ENCODE measurements around the gene CAMTA1.

CAMTA1 gene

DNA sequence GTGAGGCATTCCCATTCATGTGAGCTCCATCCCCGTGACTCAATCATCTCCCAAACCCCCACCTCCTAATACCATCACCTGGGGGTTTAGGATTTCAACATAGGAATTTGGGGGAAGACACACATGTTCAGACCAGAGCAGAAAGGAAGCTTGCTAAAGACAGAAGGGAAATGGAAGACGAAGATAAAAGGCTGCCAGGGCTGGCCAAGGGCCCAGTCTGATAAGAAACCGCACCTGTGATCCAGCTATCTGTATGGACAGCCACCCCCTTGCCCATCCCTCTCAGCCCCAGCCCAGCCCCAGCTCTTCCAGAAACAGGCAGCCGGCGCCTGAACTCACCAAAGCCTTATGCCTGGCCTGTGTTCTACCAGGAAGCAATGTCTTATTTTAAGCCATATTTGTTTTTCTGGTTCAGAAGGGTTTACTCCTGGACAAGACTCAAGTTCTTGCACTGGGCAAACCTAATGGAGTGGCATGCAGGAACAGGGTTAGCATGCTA, 787.4 kb downstream of the CAMTA1 start:
- no peak for DNase-seq (ENCODE audit: low read depth in 2 of 3, low spot score in 1 of 3)

DNA sequence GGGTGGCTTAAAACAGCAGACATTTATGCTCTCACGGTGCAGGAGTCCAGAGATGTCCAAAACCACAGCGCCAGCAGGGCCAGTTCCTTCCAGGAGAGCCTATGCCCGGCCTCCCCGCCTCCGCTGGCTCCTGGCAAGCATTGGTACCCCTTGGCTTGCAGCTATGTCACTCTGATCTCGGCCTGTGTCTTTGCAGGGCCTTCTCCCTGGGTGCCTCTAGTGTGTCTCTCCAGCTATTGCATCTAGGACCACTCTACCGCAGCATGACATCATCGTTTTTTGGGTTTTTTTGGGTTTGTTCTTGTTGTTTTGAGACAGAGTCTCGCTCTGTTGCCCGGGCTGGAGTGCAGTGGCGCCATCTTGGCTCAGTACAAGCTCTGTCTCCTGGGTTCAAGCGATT, 788.2 kb downstream of the CAMTA1 start:
- DNase-seq (ENCODE audit: low read depth in 2 of 3, low spot score in 1 of 3): no peak

DNA sequence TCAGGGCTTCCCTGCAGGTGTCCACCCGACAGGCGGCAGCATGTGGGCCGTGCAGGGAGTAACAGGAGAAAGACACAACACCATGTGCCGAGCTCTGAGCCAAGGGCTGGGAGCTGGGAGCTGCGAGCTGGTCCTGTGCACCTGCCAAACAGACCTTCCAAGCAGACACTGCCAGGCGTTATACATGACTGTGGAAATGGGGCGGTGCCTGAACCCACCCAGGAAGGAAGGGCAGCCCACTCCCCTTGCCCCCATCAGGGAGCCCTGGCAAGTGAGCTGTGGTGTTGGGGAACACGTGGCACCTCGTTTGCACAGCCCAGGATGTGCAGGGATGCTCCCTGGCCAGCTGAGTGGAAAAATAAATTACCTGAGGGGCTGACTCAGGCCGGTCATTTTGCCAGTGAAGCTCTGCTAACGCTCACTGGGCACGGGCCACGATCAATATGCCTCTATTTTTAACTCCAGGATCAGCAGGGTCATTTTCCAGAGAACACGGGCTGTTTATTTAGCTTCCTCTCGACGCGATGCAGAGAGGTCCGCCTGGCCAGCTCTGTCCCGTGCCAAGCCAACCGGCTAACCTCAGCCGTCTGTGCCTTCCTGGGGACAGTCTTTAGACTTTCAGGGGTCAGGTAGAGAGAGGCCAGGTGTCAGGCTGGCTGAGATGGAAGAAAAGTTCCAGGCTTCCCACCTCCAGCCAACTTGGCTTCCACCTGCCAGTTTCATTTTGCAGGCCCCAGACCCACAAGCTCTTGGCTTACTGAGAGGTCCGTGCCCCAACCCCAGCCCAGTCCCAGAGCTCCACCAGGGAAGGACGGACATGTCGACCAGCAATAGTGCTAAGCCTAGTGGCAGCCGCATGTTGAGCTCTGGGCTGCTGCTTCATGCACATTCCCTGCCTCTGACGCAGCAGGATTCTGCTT, 789.1 kb downstream of the CAMTA1 start:
- DNase-seq (ENCODE audit: low read depth in 2 of 3, low spot score in 1 of 3): no peak

DNA sequence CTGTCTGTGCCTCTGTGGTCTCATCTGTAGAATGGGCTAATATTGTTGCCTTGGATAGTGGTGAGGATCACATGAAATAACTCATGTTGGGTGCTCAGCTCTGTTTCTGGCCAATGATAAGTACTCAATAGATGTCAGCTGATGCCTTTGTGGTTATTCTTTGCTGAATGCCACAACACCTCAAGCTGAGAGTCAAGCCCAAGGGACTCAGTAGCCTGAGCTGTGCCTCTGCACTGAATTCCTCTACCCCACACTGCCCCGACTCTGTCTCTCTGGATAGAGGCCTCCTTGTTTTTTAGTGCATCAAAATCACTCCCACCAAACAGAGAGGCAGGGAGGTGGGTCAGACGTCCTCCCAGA, 789.8 kb downstream of the CAMTA1 start:
- DNase-seq (ENCODE audit: low read depth in 2 of 3, low spot score in 1 of 3): no peak

DNA sequence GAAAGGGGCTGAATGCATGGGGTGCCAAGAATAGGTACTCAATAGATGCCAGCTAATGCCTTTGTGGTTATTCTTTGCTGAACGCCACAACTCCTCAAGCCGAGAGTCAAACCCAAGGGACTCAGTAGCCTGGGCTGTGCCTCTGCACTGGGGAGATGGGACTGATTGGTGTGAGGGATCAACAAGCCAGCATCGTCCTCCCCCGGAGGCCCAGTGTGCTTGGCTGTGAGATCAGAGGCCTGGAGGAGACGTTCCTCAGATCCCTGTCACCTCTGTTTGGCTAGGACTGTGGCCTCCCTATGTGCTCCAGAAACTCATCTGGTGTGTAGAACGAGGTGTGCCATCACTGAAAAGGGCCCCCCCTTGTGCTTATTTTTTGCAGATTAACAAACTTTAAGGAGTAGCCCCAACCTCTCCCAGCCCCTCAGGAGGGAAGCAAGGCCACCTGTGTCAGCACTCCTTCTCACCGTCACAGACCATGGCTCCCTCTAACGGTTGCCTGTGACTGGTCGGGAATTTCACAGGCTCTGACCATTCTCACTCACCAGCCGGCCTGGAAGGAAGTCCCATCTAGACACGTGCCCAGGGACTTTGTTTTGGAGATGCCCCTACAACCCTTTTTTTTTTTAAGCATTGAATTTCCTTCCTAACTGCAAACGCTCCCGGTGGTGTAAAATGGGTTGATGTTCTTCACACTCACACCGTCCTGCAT, 791.8 kb downstream of the CAMTA1 start:
- DNase-seq (ENCODE audit: low read depth in 2 of 3, low spot score in 1 of 3): no peak

DNA sequence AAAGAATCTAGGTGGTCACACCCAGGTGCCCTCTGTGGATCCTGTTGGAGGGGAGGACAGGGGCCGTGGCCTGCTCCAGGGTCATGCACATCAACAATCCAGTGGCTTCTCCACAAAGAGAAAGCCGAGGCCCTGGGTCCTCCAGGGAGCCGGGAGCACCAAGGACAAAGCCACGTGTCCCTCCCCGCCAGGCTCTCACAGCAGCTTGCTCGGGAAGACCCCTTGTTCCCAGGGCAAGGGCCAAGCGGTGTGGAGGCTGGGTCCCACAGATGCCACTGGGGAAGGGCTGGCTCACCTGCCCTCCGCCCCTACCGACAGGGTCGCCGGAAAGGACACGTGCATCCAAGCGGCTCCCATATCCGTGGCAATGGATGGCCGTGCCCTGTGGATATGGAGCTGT, 793.0 kb downstream of the CAMTA1 start:
- DNase-seq (ENCODE audit: low read depth in 2 of 3, low spot score in 1 of 3): no peak

DNA sequence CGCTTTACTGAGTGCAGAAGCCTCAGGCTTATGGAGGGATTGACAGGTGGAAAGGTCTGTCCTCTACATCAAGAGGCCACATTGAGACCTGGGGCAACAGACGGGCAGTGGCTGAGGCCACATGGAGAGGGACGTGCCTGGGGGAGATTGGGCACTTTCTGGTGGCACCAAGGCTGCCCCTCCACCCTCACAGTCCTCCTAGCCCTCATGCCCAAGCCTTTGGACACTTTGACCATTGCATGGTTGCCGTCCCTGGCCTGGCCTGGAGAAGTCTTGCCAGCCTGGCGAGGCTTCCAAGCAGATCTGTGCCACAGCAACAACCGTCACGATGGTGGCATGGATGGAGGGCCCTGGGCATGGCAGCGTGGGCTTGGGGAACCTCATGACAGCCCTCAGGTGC, 793.8 kb downstream of the CAMTA1 start:
- DNase-seq (ENCODE audit: low read depth in 2 of 3, low spot score in 1 of 3): no peak

DNA sequence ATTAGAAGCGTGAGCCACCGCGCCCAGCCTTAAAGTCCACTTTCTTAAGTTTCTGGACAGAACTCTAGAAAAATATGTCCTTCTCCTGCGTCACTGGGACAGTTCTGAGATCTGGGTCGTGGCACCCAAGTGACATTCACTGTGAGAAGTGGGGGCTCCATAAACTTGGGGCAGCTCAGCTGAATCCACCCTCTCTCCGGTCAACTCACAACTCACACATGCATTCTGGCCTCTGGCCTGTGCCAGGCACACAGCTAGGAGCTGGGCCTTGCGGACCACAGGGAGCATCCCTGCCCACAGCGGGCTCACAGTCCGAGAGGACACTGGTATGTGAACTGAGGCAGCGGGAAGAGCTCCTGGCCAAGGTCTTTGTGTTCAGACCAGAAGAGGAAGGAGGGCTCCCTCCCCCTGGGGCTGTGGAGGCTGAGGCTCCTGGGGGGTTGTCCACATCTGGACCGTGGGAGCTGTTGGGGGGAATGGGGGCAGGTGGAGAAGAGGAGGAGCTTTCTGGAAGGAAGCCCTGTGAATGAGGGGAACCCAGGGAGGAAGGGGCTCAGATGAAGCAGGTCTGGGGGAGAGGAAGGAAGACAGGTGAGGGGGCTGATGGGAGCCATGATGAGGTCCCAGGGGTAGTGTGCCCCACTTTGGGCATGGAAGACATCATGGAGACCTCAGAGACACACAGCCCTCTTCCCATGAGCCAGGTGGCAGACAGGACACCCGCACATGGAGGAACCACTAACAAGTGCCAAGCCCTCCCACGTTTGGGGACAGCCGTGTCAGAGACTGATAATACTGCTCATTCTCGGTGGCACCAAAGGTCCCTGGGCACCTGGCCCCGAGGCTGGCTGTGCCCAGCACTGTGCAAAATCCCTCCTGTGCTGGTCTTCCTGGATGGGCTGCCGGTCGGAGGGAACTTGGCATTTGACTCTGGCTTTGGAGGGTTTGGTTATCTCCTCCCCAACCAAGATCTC, 794.9 kb downstream of the CAMTA1 start:
- no peak for DNase-seq (ENCODE audit: low read depth in 2 of 3, low spot score in 1 of 3)

DNA sequence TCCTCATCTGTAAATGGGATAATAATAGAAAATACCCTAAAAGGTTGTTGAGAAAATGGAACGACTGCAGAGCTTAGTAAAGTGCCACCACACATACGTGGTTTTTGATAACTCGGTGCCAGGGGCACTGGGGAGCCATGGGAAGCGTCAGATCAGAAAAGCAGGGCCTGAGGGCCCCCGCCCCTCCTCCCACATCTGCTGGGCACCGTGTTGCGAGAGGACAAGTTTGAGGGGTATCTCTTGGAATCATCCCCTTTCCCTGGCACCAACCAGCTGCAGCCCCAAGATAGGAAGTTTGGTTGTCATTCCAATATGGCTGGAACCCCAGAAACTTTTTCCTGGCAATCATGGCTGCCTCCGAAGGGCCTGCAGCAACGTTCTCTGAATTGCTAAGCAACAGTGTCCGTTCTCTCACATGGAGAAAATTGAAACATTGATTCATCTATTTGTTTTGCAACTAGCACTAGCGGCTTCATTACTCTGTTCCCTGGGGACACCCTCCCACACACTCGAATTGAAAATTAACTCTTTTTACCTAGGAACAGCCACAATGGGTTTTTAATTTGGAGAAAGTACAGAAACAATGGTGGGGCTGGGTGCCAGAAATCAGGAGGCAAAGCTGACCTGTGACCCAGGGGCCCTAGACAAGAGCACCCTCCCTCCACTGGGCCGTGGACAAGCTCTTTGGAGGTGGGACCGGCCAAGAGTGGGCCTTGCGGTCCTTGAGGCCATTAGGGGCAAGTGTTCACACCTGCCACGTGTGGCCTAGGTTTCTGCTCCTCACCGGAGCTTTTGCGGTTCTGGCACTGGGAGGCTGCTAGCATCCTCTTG, 795.9 kb downstream of the CAMTA1 start:
- no peak for DNase-seq (ENCODE audit: low read depth in 2 of 3, low spot score in 1 of 3)

DNA sequence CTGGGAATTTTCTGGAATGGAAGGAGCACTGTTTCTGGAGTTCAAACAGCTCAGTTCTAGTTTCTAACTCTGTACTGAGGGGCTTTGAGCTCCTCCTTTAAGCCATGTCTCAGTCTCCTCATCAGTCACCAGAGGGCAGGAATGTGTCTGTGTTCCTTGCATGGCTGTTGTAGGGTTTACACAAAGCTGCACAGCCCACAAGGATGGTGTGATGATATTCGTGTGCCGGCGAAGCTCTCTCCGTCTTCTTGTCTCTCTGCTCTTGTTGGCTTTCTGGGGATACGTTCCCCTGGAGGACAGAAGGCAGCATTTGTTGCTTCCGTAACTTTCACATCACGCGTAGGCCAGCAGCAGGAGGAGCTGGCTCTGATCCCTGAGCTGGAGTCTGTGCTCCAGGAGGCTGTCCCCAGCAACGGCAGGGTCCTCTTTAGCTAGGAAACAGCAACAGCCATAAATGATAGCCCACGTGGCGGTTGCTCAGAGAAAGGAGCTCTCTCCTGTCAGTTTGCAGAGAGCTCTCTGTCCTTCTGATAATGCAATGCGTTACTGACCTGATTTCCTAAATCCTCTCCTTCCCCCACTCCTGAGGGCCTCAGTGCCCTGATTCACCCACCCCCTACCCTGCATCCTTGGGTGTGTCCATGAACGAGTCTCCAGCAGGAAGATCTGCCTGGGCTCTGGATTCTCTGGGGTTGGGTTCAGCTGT, 796.7 kb downstream of the CAMTA1 start:
- DNase-seq (ENCODE audit: low read depth in 2 of 3, low spot score in 1 of 3): no peak

DNA sequence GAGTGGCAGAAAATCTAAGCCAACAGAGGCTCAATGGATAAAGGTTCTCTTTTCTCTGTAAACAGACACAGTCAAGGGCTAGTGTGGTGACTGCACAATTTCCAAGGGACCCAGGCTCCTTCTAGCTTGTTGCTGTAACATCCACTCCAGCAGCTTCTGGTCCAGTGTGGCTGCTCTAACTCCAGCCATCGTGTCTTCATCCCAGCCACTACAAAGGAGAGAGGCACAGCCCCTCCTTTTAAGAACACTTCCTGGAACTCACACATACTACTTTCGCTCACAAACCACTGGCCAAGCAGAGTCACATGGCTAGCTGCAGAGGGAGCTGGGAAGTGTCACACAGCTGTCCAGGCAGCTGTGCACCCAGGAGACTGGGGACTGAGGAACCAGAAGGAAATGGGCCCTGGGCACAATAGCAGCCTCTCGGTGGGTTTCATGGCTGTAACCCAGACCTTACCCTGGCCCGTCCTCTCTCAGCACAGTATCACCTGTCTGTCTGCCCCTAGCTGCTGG, 797.3 kb downstream of the CAMTA1 start:
- DNase-seq (ENCODE audit: low read depth in 2 of 3, low spot score in 1 of 3): no peak

DNA sequence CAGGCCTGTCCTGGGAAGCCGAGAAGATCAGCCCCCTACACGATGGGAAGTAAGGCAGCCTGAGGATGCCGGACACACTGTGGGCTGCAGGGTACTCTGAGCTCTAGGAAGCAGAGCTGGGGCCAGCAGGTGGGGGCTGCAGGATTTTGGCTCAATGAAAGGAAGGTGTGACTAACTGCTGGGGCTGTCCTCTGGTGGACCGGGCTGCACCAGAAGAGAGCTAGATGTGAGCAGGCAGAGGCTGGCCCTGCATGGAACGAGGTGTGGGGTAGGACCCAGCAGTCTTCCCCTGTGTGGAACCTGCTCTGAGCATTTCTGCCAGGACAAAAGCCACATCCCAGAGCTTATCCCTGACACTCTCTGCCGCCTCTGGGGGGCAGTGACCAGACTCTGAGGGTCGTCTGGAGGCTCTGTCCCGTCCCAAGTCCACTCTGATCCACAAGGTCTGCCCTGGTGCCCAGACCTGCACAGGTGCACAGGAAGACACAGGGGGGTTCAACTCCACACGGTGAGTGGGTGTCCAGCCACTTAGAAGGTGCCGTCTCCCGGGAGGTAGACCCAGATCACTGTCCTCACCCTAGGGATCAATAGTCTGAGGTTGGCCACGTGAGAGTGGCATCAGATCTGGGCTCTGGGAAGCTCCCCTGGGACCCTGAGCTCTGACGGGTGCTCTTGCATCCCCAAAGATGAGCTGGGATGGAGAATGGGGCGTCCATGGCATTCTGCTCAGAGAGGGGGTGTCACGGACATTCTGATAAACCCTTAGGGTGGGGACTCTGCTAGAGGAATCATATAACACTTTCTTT, 798.2 kb downstream of the CAMTA1 start:
- DNase-seq (ENCODE audit: low read depth in 2 of 3, low spot score in 1 of 3): no peak

DNA sequence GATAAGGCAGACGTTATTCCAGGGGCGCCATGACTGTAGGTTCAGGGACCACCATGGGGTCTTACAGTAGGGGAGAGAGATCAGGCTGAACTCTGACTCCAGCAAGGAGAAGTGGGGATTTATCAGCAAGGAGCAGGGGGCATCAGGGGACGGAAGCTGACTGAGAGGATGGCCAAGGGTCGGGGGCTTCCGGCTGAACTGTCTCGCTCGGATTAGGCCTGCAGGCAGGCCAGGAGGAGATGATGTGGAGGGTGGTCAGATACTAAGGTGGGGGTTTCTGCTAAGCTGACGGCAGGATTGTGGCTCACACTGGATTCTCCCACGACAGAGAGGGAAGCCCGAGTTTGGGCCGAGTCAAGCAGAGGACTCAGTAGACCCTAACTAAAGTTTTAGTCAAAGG, 798.9 kb downstream of the CAMTA1 start:
- no peak for DNase-seq (ENCODE audit: low read depth in 2 of 3, low spot score in 1 of 3)

DNA sequence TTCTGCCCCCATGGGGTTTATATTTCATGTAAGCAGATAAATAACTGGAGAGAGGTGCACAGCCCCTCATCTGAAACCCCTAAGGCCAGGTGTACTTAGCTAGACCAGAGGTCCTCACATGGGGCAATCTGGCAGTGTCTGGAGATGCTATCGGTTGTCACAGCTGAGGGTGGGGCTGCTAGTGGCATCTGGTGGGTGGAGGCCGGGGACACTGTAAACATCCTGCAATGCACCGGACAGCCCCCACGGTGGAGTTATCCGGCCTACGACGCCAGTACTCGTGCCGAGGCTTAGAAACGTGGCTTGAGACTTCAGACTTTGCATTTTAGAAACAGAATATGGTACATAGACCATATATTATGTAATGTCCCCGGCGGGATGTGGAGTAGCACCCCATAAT, 799.4 kb downstream of the CAMTA1 start:
- DNase-seq (ENCODE audit: low read depth in 2 of 3, low spot score in 1 of 3): no peak

DNA sequence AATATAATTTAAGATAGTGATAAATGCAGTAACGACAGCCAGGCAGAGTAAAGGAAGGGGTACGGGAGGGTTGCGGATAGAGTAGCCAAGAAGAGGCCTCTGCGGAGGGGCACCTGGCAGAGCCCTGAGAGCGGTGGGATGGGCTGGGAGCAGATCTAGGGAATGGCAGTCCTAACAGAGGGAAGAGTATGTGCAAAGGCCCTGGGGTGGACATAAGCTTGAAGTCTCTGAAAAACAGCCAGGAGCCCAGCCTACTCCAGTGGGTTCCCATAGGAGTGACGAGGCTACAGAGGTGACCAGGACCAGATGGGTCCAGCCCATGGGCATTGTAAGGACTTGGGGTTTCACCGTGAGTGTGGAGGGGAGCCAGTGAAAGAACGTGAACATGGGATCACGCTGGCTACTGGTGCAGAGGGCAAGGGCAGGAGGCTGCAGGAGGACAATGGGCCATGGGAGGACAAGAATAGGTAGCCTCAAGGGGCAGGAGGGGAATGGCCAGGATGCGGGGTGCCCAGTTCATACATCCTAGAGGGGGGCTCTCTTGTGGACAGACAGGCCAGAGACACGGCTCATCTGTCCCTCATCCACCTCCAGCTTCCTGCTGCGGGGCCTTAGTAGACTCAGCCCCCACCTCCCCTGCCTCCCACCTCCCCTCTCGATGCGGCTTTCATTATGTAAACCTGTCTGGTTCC, 800.1 kb downstream of the CAMTA1 start:
- DNase-seq (ENCODE audit: low read depth in 2 of 3, low spot score in 1 of 3): no peak

DNA sequence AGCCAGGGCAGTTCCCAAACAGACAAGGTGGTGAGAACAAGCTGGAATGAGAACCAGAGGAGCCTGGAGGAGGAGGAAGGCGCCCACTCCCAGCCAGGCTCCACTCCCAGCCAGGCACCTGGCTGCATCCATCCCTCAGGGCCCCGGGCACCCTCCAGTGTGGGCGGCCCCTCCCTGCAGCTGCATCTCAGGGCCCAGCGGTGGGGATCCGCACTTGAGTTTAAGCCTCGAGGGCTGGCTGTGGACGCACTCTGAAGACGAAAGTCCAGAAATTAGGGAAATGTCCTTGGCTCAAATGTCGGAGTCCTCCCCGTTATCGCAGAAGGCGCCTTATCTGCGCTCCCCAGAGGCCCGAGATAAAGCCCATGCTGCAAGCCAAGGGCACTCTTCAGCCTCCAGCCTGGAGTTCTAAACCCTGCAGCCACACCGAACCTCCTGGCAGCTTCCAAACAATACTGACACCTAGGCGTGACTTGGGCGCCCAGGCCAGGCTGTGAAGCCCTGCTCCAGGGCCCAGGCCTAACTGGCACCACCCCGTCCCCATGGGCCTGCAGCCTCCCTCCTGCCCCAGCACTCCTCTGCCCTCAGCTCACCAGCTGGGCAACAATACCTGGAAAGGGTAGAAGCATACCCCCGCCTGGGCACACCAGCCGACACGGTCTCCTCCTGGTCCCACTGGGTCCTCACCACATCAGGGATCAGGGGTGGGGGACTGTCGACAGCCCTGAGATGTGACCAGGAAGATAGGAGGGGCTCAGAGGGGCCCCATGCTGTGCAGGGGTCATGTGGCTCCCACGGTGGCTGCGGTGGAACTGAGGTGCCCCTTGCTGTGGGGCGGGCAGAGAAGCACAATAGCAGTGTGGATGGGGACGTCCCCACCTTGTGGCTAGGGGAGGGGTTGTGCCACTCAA, 801.0 kb downstream of the CAMTA1 start:
- no peak for DNase-seq (ENCODE audit: low read depth in 2 of 3, low spot score in 1 of 3)

Measured in stimulated activated CD4-positive, alpha-beta T cell treated with anti-CD3 and anti-CD28 coated beads, Interleukin-12 subunit alpha, Interleukin-12 subunit beta, amount 100 ng/mL, for 48 hours (primary cell).